ENCODE data around the gene MCCC1. TPM values are rescaled to one million over a fixed set of nuclear protein-coding genes. Genes with fewer than 3 reads are reported as not detected.

The MCCC1 gene
- total RNA-seq, 4 donors from 2014 or later = 11.5 to 24.5 (median 20.6) TPM

GRCh38 chr3:183100376-183100775, 1.1 kb upstream of the MCCC1 start:
- no peak for DNase-seq
- no peak overlapping the region for H3K4me3 ChIP-seq
- no peak for ATAC-seq
- no peaks in the 10 kb centered on the region for H3K9me3 ChIP-seq
- no peaks in the 10 kb centered on the region for H3K27me3 ChIP-seq
- in situ Hi-C loops (cut with MboI; ENCODE audit: low sequenced_read_pairs in 4 of 4) (no loop called here), intact Hi-C loops (cut with DNase I; ENCODE audit: low total_unique reads) (no loop called here)
- peak overlapping the region; percentile 86 to 94 (median 92) for H3K27ac ChIP-seq
- H3K4me1 ChIP-seq = peaks cover 5 to 15% of the 10 kb centered on the region in 2 donors
- H3K36me3 ChIP-seq = no peaks in the 10 kb centered on the region
- no peak for TF ChIP-seq POLR2A (IDR thresholded peaks at IDR 0.05)
- TF ChIP-seq, protein P1, sequence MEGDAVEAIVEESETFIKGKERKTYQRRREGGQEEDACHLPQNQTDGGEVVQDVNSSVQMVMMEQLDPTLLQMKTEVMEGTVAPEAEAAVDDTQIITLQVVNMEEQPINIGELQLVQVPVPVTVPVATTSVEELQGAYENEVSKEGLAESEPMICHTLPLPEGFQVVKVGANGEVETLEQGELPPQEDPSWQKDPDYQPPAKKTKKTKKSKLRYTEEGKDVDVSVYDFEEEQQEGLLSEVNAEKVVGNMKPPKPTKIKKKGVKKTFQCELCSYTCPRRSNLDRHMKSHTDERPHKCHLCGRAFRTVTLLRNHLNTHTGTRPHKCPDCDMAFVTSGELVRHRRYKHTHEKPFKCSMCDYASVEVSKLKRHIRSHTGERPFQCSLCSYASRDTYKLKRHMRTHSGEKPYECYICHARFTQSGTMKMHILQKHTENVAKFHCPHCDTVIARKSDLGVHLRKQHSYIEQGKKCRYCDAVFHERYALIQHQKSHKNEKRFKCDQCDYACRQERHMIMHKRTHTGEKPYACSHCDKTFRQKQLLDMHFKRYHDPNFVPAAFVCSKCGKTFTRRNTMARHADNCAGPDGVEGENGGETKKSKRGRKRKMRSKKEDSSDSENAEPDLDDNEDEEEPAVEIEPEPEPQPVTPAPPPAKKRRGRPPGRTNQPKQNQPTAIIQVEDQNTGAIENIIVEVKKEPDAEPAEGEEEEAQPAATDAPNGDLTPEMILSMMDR (IDR thresholded peaks at IDR 0.05 in 4 of 5, conservative IDR thresholded peaks at IDR 0.05 in 1 of 5) = no peak

DNA sequence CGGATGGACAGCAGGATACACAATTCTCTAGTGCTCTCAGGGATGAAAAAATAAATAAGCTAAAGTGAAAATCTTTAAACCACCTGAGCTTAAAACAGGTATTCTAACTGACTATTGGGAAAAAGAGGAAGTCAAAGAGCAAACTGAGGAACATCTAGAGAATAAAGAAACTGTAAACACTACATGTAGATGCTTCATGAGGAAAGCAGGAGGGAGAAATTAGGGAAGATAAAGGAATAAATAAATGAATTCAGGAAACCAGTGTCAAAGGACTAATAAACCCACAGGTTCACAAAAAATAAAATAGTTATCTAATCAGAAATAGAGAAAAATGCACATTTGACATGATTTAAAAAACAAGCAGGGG, 525 bp upstream of the MCCC1 start:
- ATAC-seq = no peak
- Histone ChIP-seq H3K4me3 (peak overlapping the region; percentile 28 to 95 (median 82)), H3K27ac (peak overlapping the region; percentile 86 to 94 (median 92)), H3K36me3 (no peaks in the 10 kb centered on the region), H3K9me3 (no peaks in the 10 kb centered on the region), H3K27me3 (no peaks in the 10 kb centered on the region), H3K4me1 (peaks cover 5 to 15% of the 10 kb centered on the region in 2 donors)
- in situ Hi-C loops (cut with MboI; ENCODE audit: low sequenced_read_pairs in 4 of 4) = no loop called here
- no peak for DNase-seq
- intact Hi-C loops (cut with DNase I; ENCODE audit: low total_unique reads) = loop anchor here (2.0 to 5.0 kb wide), 3 partner anchors 138 to 167 kb away; no protein-coding TSS in a partner anchor
- TF ChIP-seq, protein P1 (IDR thresholded peaks at IDR 0.05 in 4 of 5, conservative IDR thresholded peaks at IDR 0.05 in 1 of 5) = no peak
- TF ChIP-seq POLR2A (IDR thresholded peaks at IDR 0.05) = no peak

DNA sequence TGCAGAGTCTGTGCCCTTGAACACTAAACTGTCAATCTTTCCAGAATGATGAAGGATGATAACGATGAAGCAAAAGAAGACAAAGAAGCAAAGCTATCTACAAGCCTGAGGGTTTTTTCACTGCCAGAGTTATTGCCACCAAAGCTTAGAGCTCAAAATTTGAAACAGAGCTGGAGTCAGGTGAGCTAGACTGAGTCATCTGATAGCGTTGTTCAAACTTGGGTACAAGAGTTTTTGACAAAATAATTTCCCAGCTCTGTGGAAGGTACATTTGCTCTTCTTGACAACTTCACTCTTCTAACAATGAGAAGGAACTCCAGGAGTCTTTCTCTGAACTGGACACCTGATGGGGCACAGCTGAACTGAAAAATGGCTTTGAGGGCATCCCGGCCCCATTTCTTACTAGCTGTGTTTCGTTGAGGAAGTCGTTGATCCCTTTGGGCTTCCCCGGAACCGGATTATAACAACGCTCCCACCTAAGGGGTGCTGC, 715 bp downstream of the MCCC1 start:
- intact Hi-C loops (cut with DNase I; ENCODE audit: low total_unique reads) = loop anchor here (2.0 to 5.0 kb wide), 3 partner anchors 136 to 169 kb away; no protein-coding TSS in a partner anchor
- H3K9me3 ChIP-seq = no peaks in the 10 kb centered on the region
- H3K4me1 ChIP-seq = peaks cover 5 to 15% of the 10 kb centered on the region in 2 donors
- TF ChIP-seq POLR2A (IDR thresholded peaks at IDR 0.05) = no peak
- TF ChIP-seq, protein P1 (IDR thresholded peaks at IDR 0.05 in 4 of 5, conservative IDR thresholded peaks at IDR 0.05 in 1 of 5) = no peak
- H3K4me3 ChIP-seq = peak overlapping the region; percentile 76 to 95 (median 82)
- no peaks in the 10 kb centered on the region for H3K27me3 ChIP-seq
- DNase-seq (no peak), ATAC-seq (peak; percentile 7 to 9)
- H3K27ac ChIP-seq = peak overlapping the region; percentile 86 to 94 (median 92)
- no peaks in the 10 kb centered on the region for H3K36me3 ChIP-seq
- in situ Hi-C loops (cut with MboI; ENCODE audit: low sequenced_read_pairs in 4 of 4) = no loop called here

GRCh38 chr3:183094711-183095110, 4.6 kb downstream of the MCCC1 start:
- TF ChIP-seq POLR2A (IDR thresholded peaks at IDR 0.05) = no peak
- in situ Hi-C loops (cut with MboI; ENCODE audit: low sequenced_read_pairs in 4 of 4) = no loop called here
- H3K36me3 ChIP-seq = peaks cover 0 to 27% of the 10 kb centered on the region in 2 donors

DNA sequence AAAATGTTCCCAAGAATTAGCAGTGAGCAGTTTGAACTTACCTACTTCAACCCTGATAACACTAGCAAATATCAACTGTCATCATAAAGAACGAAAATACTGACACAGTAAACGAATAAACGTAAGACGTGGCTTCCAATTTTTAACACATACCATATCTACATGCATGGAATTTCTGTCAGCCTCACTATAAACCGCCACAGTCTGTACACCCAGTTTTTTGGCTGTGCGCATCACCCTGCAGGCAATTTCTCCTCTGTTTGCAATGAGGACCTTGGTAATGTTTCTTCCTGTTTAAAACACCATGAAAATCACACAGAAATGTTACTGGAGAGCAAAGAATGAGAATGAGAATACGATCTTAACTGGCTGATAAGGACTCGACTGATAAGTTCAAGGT, 7.0 kb downstream of the MCCC1 start:
- in situ Hi-C loops (cut with MboI; ENCODE audit: low sequenced_read_pairs in 4 of 4) = no loop called here

More at GRCh38 chr3:183094711-183095110, 4.6 kb downstream of the MCCC1 start:
- H3K4me1 ChIP-seq = peaks cover 5 to 9% of the 10 kb centered on the region in 2 donors
- DNase-seq (no peak), ATAC-seq (no peak)
- no peaks in the 10 kb centered on the region for H3K27me3 ChIP-seq
- H3K27ac ChIP-seq = no peak overlapping the region
- intact Hi-C loops (cut with DNase I; ENCODE audit: low total_unique reads) = loop anchor here (5.0 kb wide), 2 partner anchors 132 to 173 kb away; no protein-coding TSS in a partner anchor
- H3K9me3 ChIP-seq = no peaks in the 10 kb centered on the region
- H3K4me3 ChIP-seq = no peak overlapping the region

More for the DNA sequence above, 7.0 kb downstream of the MCCC1 start:
- TF ChIP-seq POLR2A (IDR thresholded peaks at IDR 0.05) = no peak
- TF ChIP-seq, protein P1 (IDR thresholded peaks at IDR 0.05 in 4 of 5, conservative IDR thresholded peaks at IDR 0.05 in 1 of 5) = no peak
- Histone ChIP-seq H3K9me3 (no peaks in the 10 kb centered on the region), H3K27me3 (no peaks in the 10 kb centered on the region), H3K4me1 (no peaks in the 10 kb centered on the region), H3K36me3 (peaks cover 0 to 43% of the 10 kb centered on the region in 2 donors), H3K4me3 (no peak overlapping the region), H3K27ac (no peak overlapping the region)
- DNase-seq = no peak
- no peak for ATAC-seq
- intact Hi-C loops (cut with DNase I; ENCODE audit: low total_unique reads) = no loop called here

All from gastrocnemius medialis (tissue), 4 donors.